SW480 (cell line): ENCODE measurements around the gene HIRIP3.

Source experiments
- DNase-seq: peaks from one replicate; pipeline ENCODE4 v3.0.0-alpha.2; 2016; ENCODE audit warnings: low spot score

Gene HIRIP3

DNA sequence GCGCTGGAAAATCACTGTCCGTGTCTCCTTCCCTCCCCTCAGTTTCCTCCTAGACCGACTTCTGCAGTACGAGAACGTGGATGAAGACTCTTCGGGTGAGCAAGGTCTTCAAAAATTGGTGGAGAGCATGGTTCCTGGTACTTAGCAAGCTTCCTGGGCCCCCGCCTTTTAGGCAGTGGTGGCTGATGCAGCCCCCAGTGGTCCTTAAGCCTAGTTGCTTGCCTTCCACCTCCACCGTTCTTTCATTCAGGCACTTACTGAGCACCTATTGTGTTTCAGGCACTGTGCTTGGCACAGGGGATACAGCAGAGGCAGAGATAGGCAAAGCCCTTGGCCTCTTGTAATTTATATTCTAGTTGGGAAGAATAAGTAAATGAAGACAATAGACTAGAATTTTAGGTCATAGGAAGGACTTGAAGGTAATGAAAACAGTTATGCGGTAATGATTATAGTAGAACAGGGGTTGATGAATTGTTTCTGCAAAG is 1.4 kb upstream of the HIRIP3 start:
- DNase-seq = no peak

DNA sequence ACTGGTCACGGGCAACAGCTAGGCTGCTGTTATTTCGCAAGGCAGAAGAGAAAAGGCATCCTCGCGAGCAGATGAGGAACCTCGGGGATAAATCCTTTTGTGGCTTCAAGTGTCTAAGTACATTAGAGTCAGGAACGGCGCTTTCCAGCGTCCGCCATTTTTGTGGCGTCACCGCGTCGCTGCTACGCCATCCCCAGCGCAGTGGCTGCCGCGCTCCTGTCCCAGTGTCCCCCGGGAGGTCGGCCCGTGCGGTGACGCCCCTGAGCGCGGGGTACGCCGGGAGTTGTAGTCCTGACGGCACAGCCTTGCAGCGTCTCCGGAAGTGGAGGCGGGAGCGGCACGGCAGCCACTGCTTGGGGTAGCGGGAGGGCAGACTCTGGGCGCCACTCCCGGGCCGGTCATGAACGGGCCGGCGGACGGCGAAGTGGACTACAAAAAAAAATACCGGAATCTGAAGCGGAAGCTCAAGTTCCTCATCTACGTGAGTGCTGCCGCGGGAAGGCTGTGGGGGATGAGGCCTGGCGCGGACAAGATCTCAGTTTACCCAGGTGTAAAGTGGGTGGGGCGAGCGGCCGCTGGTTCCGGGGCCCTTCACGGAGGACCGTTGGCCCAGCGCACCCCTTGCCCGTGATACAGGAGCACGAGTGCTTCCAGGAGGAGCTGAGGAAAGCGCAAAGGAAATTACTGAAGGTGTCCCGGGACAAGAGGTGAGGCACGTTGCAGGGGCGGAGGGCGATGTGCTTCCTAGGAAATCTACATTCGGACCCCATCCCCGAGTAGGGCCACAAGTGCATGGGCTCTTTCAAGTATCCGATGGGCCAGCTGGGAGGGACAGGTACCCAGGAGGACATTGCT is 721 bp upstream of the HIRIP3 start, which contains the start of gene INO80E:
Gene INO80E (plus strand): TSS at position 331 of the 855 bp plus-strand sequence. CDS start 70 bp downstream, at position 401.
- DNase-seq = peak; percentile 94

- no peak for DNase-seq
These were observed 655 bp downstream of the HIRIP3 start for GRCh38 chr16:29994600-29995323.

DNA sequence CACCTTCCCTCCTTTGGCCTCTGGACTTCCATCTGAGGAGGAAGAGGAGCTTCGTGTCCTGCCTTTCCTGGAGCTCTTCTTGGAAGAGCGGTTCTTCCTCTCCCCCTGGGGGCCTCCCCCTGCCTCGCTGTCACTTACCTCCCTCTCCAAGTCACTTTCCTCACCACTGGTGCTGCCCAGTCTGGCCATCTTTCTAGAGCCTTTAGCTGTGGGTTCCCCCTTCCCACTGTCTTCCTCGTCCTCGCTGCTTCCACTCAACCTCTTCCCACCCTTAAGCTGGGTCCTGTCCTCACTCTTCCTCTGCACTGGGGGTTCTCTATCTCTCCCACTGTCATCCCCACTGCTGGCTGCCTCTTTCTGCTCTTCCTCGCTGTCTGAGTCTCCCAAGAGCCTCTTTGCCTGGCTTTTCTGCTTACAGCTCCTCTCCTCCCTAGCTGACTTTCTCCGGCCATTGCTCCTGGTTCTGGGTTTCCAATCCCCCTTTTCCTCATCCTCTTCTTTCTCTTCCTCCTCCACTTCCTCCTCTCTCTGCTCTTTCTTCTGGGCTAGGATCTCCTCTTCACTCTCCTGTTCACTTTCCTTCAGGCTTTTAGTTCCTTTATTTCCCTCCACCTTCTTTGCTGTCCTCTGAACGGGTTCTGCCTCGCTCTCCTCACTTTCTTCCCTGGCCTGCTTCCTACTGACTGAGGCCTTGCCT is 1.4 kb downstream of the HIRIP3 start:
- DNase-seq = no peak

GRCh38 chr16:29993191-29993902 is 2.1 kb downstream of the HIRIP3 start:
- DNase-seq = no peak

GRCh38 chr16:29992344-29992967 is 3.0 kb downstream of the HIRIP3 start:
- DNase-seq = no peak

DNA sequence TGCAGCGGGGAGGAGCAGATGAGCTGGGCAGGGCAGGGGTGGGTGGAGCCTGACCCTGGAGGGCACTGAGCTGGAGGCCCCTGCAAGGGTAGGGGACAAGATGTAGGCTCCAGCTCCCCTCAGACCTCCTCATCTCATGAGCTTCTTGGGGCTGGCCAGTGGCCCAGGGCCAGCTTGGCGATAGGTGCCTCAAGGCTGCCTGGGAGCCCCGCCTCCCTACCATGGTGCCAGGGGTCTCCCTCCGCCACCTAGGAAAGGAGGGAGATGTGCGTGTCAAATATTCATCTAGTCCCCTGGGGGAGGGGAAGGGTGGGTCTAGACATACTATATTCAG is 3.9 kb downstream of the HIRIP3 start:
- no peak for DNase-seq

DNA sequence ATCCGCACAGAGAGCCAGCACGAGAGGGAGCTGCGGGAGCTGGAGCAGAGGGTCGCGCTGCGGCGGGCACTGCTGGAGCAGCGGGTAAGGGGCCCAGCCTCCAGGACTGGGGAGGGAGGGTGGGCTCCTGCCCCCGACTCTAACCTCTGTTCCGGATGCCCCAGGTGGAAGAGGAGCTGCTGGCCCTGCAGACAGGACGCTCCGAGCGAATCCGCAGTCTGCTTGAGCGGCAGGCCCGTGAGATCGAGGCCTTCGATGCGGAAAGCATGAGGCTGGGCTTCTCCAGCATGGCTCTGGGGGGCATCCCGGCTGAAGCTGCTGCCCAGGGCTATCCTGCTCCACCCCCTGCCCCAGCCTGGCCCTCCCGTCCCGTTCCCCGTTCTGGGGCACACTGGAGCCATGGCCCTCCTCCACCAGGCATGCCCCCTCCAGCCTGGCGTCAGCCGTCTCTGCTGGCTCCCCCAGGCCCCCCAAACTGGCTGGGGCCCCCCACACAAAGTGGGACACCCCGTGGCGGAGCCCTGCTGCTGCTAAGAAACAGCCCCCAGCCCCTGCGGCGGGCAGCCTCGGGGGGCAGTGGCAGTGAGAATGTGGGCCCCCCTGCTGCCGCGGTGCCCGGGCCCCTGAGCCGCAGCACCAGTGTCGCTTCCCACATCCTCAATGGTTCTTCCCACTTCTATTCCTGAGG is 4.4 kb downstream of the HIRIP3 start:
- no peak for DNase-seq

DNA sequence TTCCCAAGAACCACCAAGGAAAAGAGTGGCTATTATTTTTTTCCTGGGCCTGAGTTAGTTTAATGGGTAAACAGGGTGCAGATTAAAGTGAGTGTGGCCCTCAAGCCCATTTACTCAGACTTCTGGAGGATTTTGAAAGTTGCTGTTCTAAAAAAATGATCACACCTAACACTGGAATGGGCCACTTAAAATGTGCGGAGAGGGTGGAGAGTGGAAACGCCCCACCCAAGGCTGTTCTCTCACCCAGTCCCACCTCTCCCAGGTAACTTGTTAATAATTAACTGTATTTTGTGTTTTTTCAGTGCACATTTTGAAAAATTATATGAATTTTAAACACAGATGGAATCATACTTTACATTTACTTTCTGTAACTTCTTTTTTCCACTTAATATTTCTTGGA is 5.4 kb downstream of the HIRIP3 start:
- DNase-seq = no peak

DNA sequence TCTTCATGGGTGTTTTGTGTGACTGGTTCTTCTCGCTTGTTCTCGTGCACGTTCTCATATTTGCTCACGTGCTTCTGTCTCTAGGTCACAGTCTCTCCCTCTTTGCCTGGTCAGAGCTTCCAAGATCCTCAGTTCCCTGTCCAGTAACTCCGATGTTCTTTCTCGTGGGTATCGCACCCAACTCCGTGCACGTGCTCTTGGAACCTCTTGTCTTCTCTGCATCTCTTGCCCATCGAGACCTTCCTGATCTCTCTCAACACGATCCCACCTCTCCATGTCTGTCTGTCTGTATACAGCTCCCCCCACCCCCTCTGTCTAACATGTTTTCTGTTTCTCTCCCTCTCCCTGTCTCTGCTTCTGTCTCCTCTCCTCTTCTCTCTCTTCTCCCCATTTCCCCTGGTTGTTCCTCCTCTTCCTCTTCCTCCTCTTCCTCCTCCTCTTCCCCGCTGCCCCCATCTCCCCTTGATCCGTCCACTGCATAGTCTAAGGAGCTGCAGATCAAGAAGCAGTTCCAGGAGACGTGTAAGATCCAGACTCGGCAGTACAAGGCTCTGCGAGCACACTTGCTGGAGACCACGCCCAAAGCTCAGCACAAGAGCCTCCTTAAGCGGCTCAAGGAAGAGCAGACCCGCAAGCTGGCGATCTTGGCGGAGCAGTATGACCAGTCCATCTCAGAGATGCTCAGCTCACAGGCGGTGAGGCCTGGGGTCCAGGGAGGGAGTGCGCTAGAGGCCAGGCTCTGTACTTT is 6.1 kb downstream of the HIRIP3 start:
- no peak for DNase-seq

DNA sequence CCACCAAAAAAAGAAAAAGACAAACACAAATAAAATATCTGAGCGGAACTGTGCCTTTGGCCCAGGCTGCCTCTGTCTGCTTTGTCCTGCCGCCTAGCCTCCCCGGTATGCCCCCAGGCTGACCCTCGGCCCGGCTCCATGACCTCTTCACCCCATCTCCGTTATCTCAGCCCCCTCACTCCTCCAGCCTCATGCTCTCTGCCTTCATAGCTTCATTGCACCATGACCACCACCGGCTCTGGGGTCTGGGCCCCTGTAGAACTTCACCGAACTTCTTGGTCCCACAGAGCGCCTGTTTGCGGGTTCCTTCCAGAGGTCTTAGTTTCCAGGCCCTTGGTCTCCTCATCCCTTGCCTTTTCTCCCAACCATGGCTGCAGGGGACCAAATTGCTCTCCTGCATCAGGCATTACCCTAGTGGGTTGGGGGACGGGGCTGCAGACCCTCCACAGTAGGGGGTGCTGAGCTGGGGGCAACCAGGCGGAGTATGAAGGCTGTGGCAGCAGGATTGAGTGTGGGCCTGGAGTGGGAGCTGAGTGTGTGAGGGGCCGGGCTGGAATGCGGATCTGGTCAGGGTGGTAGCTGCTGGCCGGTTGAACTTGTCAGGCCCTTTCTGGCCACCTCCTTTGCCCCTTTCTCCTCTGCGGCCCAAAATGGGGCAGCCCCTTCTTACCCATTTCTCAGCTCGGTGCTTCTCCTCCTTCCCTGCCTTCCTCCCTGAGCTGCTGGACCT is 6.9 kb downstream of the HIRIP3 start:
- no peak for DNase-seq

DNA sequence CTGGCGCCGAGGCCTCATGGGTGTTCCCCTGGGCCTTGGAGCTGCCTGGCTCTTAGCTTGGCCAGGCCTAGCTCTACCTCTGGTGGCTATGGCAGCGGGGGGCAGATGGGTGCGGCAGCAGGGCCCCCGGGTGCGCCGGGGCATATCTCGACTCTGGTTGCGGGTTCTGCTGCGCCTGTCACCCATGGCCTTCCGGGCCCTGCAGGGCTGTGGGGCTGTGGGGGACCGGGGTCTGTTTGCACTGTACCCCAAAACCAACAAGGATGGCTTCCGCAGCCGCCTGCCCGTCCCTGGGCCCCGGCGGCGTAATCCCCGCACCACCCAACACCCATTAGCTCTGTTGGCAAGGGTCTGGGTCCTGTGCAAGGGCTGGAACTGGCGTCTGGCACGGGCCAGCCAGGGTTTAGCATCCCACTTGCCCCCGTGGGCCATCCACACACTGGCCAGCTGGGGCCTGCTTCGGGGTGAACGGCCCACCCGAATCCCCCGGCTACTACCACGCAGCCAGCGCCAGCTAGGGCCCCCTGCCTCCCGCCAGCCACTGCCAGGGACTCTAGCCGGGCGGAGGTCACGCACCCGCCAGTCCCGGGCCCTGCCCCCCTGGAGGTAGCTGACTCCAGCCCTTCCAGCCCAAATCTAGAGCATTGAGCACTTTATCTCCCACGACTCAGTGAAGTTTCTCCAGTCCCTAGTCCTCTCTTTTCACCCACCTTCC is 7.9 kb downstream of the HIRIP3 start:
- no peak for DNase-seq

DNA sequence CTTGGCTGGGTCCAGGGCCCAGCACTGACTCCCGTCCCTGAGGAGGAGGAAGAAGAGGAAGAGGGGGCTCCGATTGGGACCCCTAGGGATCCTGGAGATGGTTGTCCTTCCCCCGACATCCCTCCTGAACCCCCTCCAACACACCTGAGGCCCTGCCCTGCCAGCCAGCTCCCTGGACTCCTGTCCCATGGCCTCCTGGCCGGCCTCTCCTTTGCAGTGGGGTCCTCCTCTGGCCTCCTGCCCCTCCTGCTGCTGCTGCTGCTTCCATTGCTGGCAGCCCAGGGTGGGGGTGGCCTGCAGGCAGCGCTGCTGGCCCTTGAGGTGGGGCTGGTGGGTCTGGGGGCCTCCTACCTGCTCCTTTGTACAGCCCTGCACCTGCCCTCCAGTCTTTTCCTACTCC is 8.5 kb downstream of the HIRIP3 start:
- no peak for DNase-seq

DNA sequence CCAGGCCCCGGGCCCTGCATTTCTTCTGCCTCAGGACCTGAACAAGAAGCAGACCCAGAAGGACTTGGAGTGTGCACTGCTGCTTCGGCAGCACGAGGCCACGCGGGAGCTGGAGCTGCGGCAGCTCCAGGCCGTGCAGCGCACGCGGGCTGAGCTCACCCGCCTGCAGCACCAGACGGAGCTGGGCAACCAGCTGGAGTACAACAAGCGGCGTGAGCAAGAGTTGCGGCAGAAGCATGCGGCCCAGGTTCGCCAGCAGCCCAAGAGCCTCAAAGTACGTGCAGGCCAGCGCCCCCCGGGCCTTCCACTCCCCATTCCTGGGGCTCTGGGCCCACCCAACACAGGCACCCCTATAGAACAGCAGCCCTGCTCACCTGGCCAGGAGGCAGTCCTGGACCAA is 9.2 kb downstream of the HIRIP3 start:
- DNase-seq = no peak

GRCh38 chr16:29985271-29985811 is 10.1 kb downstream of the HIRIP3 start:
- no peak for DNase-seq

DNA sequence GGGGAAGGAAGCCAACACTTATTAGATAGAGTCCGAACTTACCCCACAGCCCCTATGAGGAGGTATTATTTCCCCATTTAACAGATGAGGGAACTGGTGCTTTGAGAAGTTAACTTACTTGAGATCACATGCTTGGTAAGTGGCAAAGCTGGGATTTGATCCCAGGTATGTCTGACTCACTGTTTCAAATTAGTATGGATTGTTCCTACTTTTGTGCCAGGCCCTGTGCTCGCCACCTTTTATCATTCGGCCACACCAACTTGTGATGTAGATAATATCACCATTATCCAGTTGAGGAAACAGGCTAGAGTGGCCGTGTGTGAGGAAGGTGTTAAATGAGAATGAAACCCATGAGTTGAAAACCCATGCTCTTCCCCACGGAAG is 10.7 kb downstream of the HIRIP3 start:
- no peak for DNase-seq

DNA sequence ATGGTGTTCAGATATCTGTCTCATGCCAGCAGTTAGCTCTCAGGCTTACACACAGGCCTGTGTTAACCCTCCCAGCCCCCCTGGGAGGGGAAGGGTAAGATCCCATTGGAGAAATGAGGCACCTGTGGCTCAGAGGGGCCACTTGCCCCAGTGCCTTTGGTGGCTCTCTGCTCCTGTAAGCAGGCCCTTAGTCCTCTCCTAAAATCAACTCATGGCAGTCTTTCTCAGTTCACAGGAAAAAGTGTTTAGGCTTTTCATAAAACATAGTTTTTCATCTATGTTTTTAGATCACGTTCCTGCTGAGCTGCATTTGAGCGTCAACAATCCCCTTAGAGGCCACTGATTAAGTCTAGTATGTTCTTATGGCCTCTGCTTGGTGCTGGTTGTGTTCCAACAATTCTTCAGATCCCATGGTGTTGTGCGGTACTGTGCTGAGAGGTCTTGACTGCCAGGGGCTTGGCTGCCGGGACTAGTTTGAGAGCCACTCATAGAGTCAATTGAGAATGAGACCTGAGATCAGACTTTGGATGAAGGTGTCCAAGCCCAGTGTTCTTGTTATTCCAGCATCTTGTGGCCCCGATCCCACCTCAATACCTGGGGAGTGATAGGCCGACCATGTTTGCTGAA is 11.2 kb downstream of the HIRIP3 start:
- DNase-seq = no peak
